Fibroblast of lung (primary cell): ENCODE measurements around the gene OR51L1. TPM values are rescaled to one million over a fixed set of nuclear protein-coding genes. Genes with fewer than 3 reads are reported as not detected.

ENCODE experiments used
- DNase-seq, 2 donors: peaks; one replicate each; pipeline versions ENCODE4 v3.0.0 to v3.0.0-alpha.2; 2010; ENCODE audit warnings: low read depth in 2 of 2
- H2AFZ ChIP-seq: 2 replicates; pipeline ENCODE4 v1.5.1; 2012; ENCODE audit warnings: low read length, control low read depth, inconsistent platforms
- H3K27ac ChIP-seq: 2 replicates; pipeline ENCODE4 v1.5.1; 2011; ENCODE audit warnings: low read length, control low read depth; ENCODE audit not compliant: insufficient read depth
- H3K27me3 ChIP-seq: 2 replicates; pipeline ENCODE4 v1.5.1; 2011; ENCODE audit warnings: mild to moderate bottlenecking, low read length; ENCODE audit not compliant: control insufficient read depth, insufficient read depth
- H3K36me3 ChIP-seq: 2 replicates; pipeline ENCODE4 v1.5.1; 2011; ENCODE audit warnings: low read length; ENCODE audit not compliant: control insufficient read depth, insufficient read depth
- H3K4me1 ChIP-seq: 2 replicates; pipeline ENCODE4 v1.5.1; 2011; ENCODE audit warnings: low read length; ENCODE audit not compliant: control insufficient read depth, insufficient read depth; ENCODE audit errors: extremely low read depth
- H3K4me2 ChIP-seq: 2 replicates; pipeline ENCODE4 v1.5.1; 2011; ENCODE audit warnings: low read length, control low read depth; ENCODE audit not compliant: insufficient read depth; ENCODE audit errors: extremely low read depth
- H3K4me3 ChIP-seq, 4 experiments: fragments of 200-600 bp in 1 of 4; sonication (generic) in 1 of 4; replicated peaks in 1 of 4; 2 replicates each; pipeline ENCODE4 v1.5.1; 2011 to 2016; ENCODE audit warnings: low read length in 4 of 4, low read depth in 3 of 4, mild to moderate bottlenecking in 3 of 4, control low read depth in 2 of 4, inconsistent platforms in 1 of 4, mixed read lengths in 1 of 4; ENCODE audit not compliant: insufficient read depth in 1 of 4; ENCODE audit errors: control extremely low read depth in 1 of 4
- H3K79me2 ChIP-seq: 2 replicates; pipeline ENCODE4 v1.5.1; 2012; ENCODE audit warnings: mild to moderate bottlenecking, low read length, inconsistent platforms; ENCODE audit not compliant: control insufficient read depth, insufficient read depth
- H3K9ac ChIP-seq: 2 replicates; pipeline ENCODE4 v1.5.1; 2011; ENCODE audit warnings: mild to moderate bottlenecking, low read length, control low read depth; ENCODE audit not compliant: insufficient read depth
- H3K9me3 ChIP-seq: 2 replicates; pipeline ENCODE4 v1.5.1; 2012; ENCODE audit warnings: low read depth, low read length; ENCODE audit not compliant: control insufficient read depth, insufficient read depth
- H4K20me1 ChIP-seq: 2 replicates; pipeline ENCODE4 v1.5.1; 2011; ENCODE audit warnings: low read length; ENCODE audit not compliant: control insufficient read depth, insufficient read depth; ENCODE audit errors: extremely low read depth
- EZH2 ChIP-seq: IDR thresholded peaks from 2 replicates; pipeline ENCODE4 v1.5.1; 2012; ENCODE audit warnings: low read length, control low read depth, mild to moderate bottlenecking; ENCODE audit errors: missing control alignments
- polyA plus RNA-seq, 2 donors: library from polyadenylated mRNA; depleted of rRNA in 1 of 2; stranded (reverse) in 1 of 2; unstranded in 1 of 2; fragments of >200 nt; gene quantifications; 2 replicates each; pipeline ENCODE4 v1.2.1, GENCODE V29; 2011 to 2012; ENCODE audit warnings: missing spikeins in 1 of 2
- total RNA-seq: library from RNA; depleted of rRNA; stranded (reverse); fragments of >200 nt; gene quantifications from 2 replicates; pipeline ENCODE4 v1.2.1, GENCODE V29; 2014
- TF ChIP-seq, protein P1 (sequence below), 2 donors: IDR thresholded peaks in 1 of 2; conservative IDR thresholded peaks in 1 of 2; 1 replicate in 1 of 2; 2 replicates in 1 of 2; pipeline ENCODE4 v1.5.1; 2011 to 2012; ENCODE audit warnings: low read length in 2 of 2, control low read depth in 1 of 2, inconsistent platforms in 1 of 2, low read depth in 1 of 2, mild to moderate bottlenecking in 1 of 2

The OR51L1 gene
- total and polyA plus RNA-seq, 2 donors (not counting 1 experiment from before 2014, with no cell fraction given): not detected

DNA sequence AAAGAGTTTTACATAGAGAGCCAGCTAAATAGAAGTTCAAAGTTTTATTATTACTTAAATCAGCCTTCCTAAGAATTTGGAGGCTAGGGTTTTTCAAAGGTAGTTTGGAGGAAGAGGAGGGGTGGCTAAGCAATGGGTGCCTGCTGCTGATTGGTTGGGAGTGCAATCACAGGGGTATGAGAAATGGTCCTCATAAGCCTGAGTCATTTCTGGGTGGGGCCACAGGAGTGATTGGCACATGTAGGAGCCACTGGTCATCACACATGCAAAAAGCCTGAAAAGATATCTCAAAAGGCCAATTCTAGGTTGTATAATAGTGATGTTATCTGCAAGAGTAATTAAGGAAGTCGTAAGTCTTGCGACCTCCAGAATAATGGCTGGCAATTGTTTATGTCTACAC, 12.9 kb downstream of the OR51L1 start:
- Histone ChIP-seq H3K4me2 (no peak overlapping the region), H3K9me3 (no peaks in the 10 kb centered on the region), H3K79me2 (no peaks in the 10 kb centered on the region), H2AFZ (no peak overlapping the region), H3K4me1 (no peaks in the 10 kb centered on the region), H3K27ac (no peak overlapping the region), H3K36me3 (no peaks in the 10 kb centered on the region), H4K20me1 (no peaks in the 10 kb centered on the region), H3K4me3 (no peak overlapping the region), H3K9ac (no peak overlapping the region), H3K27me3 (no peaks in the 10 kb centered on the region)
- DNase-seq: no peak
- TF ChIP-seq, protein P1, sequence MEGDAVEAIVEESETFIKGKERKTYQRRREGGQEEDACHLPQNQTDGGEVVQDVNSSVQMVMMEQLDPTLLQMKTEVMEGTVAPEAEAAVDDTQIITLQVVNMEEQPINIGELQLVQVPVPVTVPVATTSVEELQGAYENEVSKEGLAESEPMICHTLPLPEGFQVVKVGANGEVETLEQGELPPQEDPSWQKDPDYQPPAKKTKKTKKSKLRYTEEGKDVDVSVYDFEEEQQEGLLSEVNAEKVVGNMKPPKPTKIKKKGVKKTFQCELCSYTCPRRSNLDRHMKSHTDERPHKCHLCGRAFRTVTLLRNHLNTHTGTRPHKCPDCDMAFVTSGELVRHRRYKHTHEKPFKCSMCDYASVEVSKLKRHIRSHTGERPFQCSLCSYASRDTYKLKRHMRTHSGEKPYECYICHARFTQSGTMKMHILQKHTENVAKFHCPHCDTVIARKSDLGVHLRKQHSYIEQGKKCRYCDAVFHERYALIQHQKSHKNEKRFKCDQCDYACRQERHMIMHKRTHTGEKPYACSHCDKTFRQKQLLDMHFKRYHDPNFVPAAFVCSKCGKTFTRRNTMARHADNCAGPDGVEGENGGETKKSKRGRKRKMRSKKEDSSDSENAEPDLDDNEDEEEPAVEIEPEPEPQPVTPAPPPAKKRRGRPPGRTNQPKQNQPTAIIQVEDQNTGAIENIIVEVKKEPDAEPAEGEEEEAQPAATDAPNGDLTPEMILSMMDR (conservative IDR thresholded peaks at IDR 0.05 in 1 of 2, IDR thresholded peaks at IDR 0.05 in 1 of 2; ENCODE audit: low read depth in 1 of 2, low read length in 2 of 2): no peak
- TF ChIP-seq EZH2: no peak

DNA sequence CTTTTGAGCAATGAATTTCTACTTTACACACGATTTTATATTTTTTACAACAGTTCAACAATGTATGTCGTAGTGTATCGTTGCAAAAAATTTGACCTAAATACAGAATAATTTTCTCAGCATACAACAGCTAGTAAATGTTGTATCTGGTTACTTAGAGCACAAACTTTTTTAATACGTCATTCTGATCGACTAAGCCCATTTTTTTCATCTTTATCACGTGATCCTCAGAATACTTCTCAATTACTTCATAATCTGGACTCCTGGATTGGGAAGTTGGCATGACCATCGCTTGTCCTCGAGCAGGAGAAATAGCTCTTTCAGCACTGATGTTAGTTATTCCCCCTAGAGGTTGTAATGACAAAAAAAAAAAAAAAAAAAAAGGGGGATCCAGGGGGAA, 16.6 kb downstream of the OR51L1 start:
- TF ChIP-seq, protein P1 (conservative IDR thresholded peaks at IDR 0.05 in 1 of 2, IDR thresholded peaks at IDR 0.05 in 1 of 2; ENCODE audit: low read depth in 1 of 2, low read length in 2 of 2): no peak
- no peak for TF ChIP-seq EZH2
- no peaks in the 10 kb centered on the region for H3K9me3 ChIP-seq
- H3K27ac ChIP-seq: no peak overlapping the region
- H3K4me3 ChIP-seq: no peak overlapping the region
- H3K27me3 ChIP-seq: no peaks in the 10 kb centered on the region
- no peaks in the 10 kb centered on the region for H4K20me1 ChIP-seq
- H2AFZ ChIP-seq: no peak overlapping the region
- H3K4me2 ChIP-seq: no peak overlapping the region
- no peaks in the 10 kb centered on the region for H3K4me1 ChIP-seq
- no peak overlapping the region for H3K9ac ChIP-seq
- no peaks in the 10 kb centered on the region for H3K79me2 ChIP-seq
- no peak for DNase-seq
- H3K36me3 ChIP-seq: no peaks in the 10 kb centered on the region

DNA sequence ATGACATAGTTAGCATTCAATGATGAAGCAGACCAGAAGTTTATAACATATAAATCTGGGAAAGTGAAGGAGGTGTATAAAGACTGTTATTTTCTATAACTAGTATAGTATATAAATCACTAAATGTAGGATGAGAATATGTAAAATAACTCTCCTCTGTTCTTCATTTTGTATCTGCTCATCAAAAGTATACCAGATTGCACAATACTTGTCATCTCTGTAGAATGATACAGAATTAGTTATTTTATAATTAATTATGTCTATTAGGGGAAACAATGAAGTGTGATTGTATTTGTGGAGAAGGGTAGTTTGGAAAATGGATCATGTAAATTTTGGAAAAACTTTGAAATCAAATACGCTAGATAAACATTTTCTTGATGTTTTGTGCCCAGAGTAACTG, 18.4 kb downstream of the OR51L1 start:
- H3K27ac ChIP-seq: no peak overlapping the region
- no peaks in the 10 kb centered on the region for H3K79me2 ChIP-seq
- no peaks in the 10 kb centered on the region for H3K4me1 ChIP-seq
- no peak for DNase-seq
- TF ChIP-seq EZH2: no peak
- TF ChIP-seq, protein P1 (conservative IDR thresholded peaks at IDR 0.05 in 1 of 2, IDR thresholded peaks at IDR 0.05 in 1 of 2; ENCODE audit: low read depth in 1 of 2, low read length in 2 of 2): no peak
- H3K4me2 ChIP-seq: no peak overlapping the region
- H3K4me3 ChIP-seq: no peak overlapping the region
- no peaks in the 10 kb centered on the region for H3K9me3 ChIP-seq
- no peaks in the 10 kb centered on the region for H3K36me3 ChIP-seq
- no peak overlapping the region for H2AFZ ChIP-seq
- no peaks in the 10 kb centered on the region for H4K20me1 ChIP-seq
- no peaks in the 10 kb centered on the region for H3K27me3 ChIP-seq
- no peak overlapping the region for H3K9ac ChIP-seq
